Gastrocnemius medialis (tissue), 4 donors: ENCODE data around the gene CCDC78.

Experiments used
- CTCF ChIP-seq, 5 experiments: fragments of 450-650 bp in 3 of 5; fragments of 200-600 bp in 2 of 5; sonication (generic) in 2 of 5; IDR thresholded peaks in 4 of 5; conservative IDR thresholded peaks in 1 of 5; 1 replicate in 4 of 5; 2 replicates in 1 of 5; pipeline ENCODE4 v1.5.1; 2016 to 2019; ENCODE audit warnings: antibody characterized with exemption in 5 of 5, mild to moderate bottlenecking in 3 of 5, moderate library complexity in 3 of 5
- POLR2A ChIP-seq, 2 donors: fragments of 450-650 bp; IDR thresholded peaks; one replicate each; pipeline ENCODE4 v1.6.1; 2017; ENCODE audit warnings: antibody characterized with exemption in 2 of 2, mild to moderate bottlenecking in 2 of 2, moderate library complexity in 2 of 2

GRCh38 chr16:730666-731509 lies 4.6 kb upstream of the CCDC78 start:
- TF ChIP-seq CTCF (IDR thresholded peaks at IDR 0.05 in 4 of 5, conservative IDR thresholded peaks at IDR 0.05 in 1 of 5) (no peak), POLR2A (IDR thresholded peaks at IDR 0.05) (no peak)
